CD14-positive monocyte (primary cell): ENCODE measurements around the gene LRRFIP1. TPM values are rescaled to one million over a fixed set of nuclear protein-coding genes. Genes with fewer than 3 reads are reported as not detected.
A peak's percentile ranks its signal among the peaks of the same experiment; 100 is the strongest.
"Not testable (repeated sequence)": the region's sequence is repeated elsewhere in the genome, so short reads cannot be mapped to it uniquely, and the experiment has no call there.

Experiments used
- DNase-seq, 3 donors: peaks; one replicate each; pipeline ENCODE4 v3.0.0-alpha.2; 2011 to 2022
- H2AFZ ChIP-seq: 2 replicates; pipeline ENCODE4 v1.6.0; 2012; ENCODE audit warnings: mild to moderate bottlenecking, low read depth, low read length, inconsistent platforms; ENCODE audit not compliant: insufficient read depth, poor library complexity, severe bottlenecking
- H3K27ac ChIP-seq, 2 donors: 1 replicate in 1 of 2; 2 replicates in 1 of 2; pipeline ENCODE4 v1.5.1; 2012 to 2013; ENCODE audit warnings: low read length in 2 of 2, control low read depth in 1 of 2, inconsistent platforms in 1 of 2, low read depth in 1 of 2, mild to moderate bottlenecking in 1 of 2
- H3K27me3 ChIP-seq, 2 donors: one replicate each; pipeline versions ENCODE4 v1.6.0 to v1.6.1; 2011 to 2013; ENCODE audit warnings: low read length in 2 of 2; ENCODE audit not compliant: control insufficient read depth in 2 of 2, insufficient read depth in 2 of 2
- H3K36me3 ChIP-seq, 2 donors: replicated peaks in 1 of 2; 1 replicate in 1 of 2; 2 replicates in 1 of 2; pipeline versions ENCODE4 v1.5.1 to v1.6.1; 2012 to 2013; ENCODE audit warnings: low read length in 2 of 2, control low read depth in 1 of 2, inconsistent platforms in 1 of 2, mild to moderate bottlenecking in 1 of 2; ENCODE audit not compliant: insufficient read depth in 2 of 2, control insufficient read depth in 1 of 2
- H3K4me1 ChIP-seq, 2 donors: 1 replicate in 1 of 2; 2 replicates in 1 of 2; pipeline versions ENCODE4 v1.5.1 to v1.6.1; 2012 to 2013; ENCODE audit warnings: low read length in 2 of 2, control low read depth in 1 of 2, inconsistent platforms in 1 of 2, mild to moderate bottlenecking in 1 of 2, moderate library complexity in 1 of 2; ENCODE audit not compliant: insufficient read depth in 2 of 2, control insufficient read depth in 1 of 2
- H3K4me2 ChIP-seq: replicated peaks from 2 replicates; pipeline ENCODE3; 2012; ENCODE audit warnings: low read length, moderate library complexity, mild to moderate bottlenecking; ENCODE audit not compliant: poor library complexity, severe bottlenecking; ENCODE audit errors: extremely low read depth
- H3K4me3 ChIP-seq, 3 experiments: fragments of 200-600 bp in 1 of 3; sonication (generic) in 1 of 3; replicated peaks in 1 of 3; 1 replicate in 2 of 3; 2 replicates in 1 of 3; pipeline ENCODE4 v1.5.1; 2011 to 2013; ENCODE audit warnings: low read length in 3 of 3, mild to moderate bottlenecking in 3 of 3, control low read depth in 2 of 3, low read depth in 2 of 3, inconsistent platforms in 1 of 3, moderate library complexity in 1 of 3
- H3K79me2 ChIP-seq: 2 replicates; pipeline ENCODE4 v1.6.0; 2012; ENCODE audit warnings: mild to moderate bottlenecking, control low read depth, inconsistent platforms, low read length, moderate library complexity; ENCODE audit not compliant: insufficient read depth
- H3K9ac ChIP-seq: 2 replicates; pipeline ENCODE4 v1.6.0; 2017; ENCODE audit warnings: low read length, mild to moderate bottlenecking; ENCODE audit not compliant: insufficient read depth, poor library complexity, severe bottlenecking
- H3K9me3 ChIP-seq, 2 donors: replicated peaks in 1 of 2; 1 replicate in 1 of 2; 2 replicates in 1 of 2; pipeline versions ENCODE4 v1.5.1 to v1.6.1; 2012 to 2013; ENCODE audit warnings: low read length in 2 of 2, control low read depth in 1 of 2; ENCODE audit not compliant: control insufficient read depth in 1 of 2, insufficient read depth in 1 of 2
- H4K20me1 ChIP-seq: 2 replicates; pipeline ENCODE4 v1.6.0; 2012; ENCODE audit warnings: mild to moderate bottlenecking, low read length, control low read depth, moderate library complexity; ENCODE audit not compliant: insufficient read depth
- H3K27ac Mint-ChIP-seq, 7 donors: one replicate each; pipeline ENCODE4 v1.8.0; 2020; ENCODE audit warnings: mild to moderate bottlenecking in 7 of 7, mixed read lengths in 7 of 7, moderate library complexity in 6 of 7, inconsistent platforms in 2 of 7
- H3K27me3 Mint-ChIP-seq, 3 donors: one replicate each; pipeline ENCODE4 v1.8.0; 2021 to 2022; ENCODE audit warnings: low read depth in 3 of 3, mild to moderate bottlenecking in 3 of 3, mixed read lengths in 3 of 3, moderate library complexity in 3 of 3, inconsistent platforms in 1 of 3
- H3K36me3 Mint-ChIP-seq, 2 donors: one replicate each; pipeline ENCODE4 v1.8.0; 2020; ENCODE audit warnings: mixed read lengths in 2 of 2, inconsistent platforms in 1 of 2, mild to moderate bottlenecking in 1 of 2
- H3K4me1 Mint-ChIP-seq: one replicate; pipeline ENCODE4 v1.8.0; 2020; ENCODE audit warnings: mild to moderate bottlenecking, mixed read lengths
- H3K4me3 Mint-ChIP-seq, 2 donors: one replicate each; pipeline ENCODE4 v1.8.0; 2020; ENCODE audit warnings: mild to moderate bottlenecking in 2 of 2, mixed read lengths in 2 of 2, moderate library complexity in 1 of 2
- H3K9me3 Mint-ChIP-seq, 7 donors: one replicate each; pipeline ENCODE4 v1.8.0; 2020 to 2022; ENCODE audit warnings: mixed read lengths in 7 of 7, mild to moderate bottlenecking in 6 of 7, moderate library complexity in 6 of 7, inconsistent platforms in 2 of 7
- WGBS: methylation state at CpG from one replicate; pipeline ENCODE4 v1.1.5; 2013; ENCODE audit warnings: missing lambda C conversion rate; ENCODE audit not compliant: insufficient coverage; 5-methylcytosine and 5-hydroxymethylcytosine counted together
- intact Hi-C, 2 donors: fragments of 100-400 bp; cut with micrococcal nuclease; formaldehyde crosslinking; loops; one replicate each; pipeline versions ENCODE4 v1.15.0 to v1.15.1; 2023
- polyA plus RNA-seq, 3 donors: library from polyadenylated mRNA; depleted of rRNA in 1 of 3; unstranded in 2 of 3; stranded (reverse) in 1 of 3; fragments of 300-500 nt in 2 of 3; fragments of >200 nt in 1 of 3; fragmentation: Illumina TruSeq in 2 of 3; gene quantifications; 1 replicate in 2 of 3; 2 replicates in 1 of 3; pipeline ENCODE4 v1.2.3, GENCODE V29; 2012 to 2021
- TF ChIP-seq, protein P1 (sequence below): fragments of 200-600 bp; IDR thresholded peaks from one replicate; pipeline ENCODE4 v1.8.0; 2022; ENCODE audit warnings: antibody characterized with exemption, mild to moderate bottlenecking

LRRFIP1 gene
- polyA plus RNA-seq, 3 donors = 67.3 to 148 (median 98.3) TPM

- intact Hi-C loops = loop anchor here (5.0 to 10.0 kb wide), 2 partner anchors 33 to 61 kb away; no protein-coding TSS in a partner anchor
- Mint-ChIP-seq H3K4me3 (no peak overlapping the region), H3K4me1 (peaks cover 25% of the 10 kb centered on the region), H3K9me3 (no peaks in the 10 kb centered on the region), H3K27ac (no peak overlapping the region), H3K36me3 (peaks cover 0 to 4% of the 10 kb centered on the region in 2 donors), H3K27me3 (peaks cover 2 to 9% (median 6%) of the 10 kb centered on the region in 3 donors)
- WGBS = 87% methylated on average over 7 of the region's 7 CpGs
- H3K9me3 ChIP-seq = no peaks in the 10 kb centered on the region
- no peak overlapping the region for H3K27ac ChIP-seq
- TF ChIP-seq, protein P1, sequence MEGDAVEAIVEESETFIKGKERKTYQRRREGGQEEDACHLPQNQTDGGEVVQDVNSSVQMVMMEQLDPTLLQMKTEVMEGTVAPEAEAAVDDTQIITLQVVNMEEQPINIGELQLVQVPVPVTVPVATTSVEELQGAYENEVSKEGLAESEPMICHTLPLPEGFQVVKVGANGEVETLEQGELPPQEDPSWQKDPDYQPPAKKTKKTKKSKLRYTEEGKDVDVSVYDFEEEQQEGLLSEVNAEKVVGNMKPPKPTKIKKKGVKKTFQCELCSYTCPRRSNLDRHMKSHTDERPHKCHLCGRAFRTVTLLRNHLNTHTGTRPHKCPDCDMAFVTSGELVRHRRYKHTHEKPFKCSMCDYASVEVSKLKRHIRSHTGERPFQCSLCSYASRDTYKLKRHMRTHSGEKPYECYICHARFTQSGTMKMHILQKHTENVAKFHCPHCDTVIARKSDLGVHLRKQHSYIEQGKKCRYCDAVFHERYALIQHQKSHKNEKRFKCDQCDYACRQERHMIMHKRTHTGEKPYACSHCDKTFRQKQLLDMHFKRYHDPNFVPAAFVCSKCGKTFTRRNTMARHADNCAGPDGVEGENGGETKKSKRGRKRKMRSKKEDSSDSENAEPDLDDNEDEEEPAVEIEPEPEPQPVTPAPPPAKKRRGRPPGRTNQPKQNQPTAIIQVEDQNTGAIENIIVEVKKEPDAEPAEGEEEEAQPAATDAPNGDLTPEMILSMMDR = no peak
- peaks cover 21 to 28% of the 10 kb centered on the region in 2 donors for H3K4me1 ChIP-seq
- no peaks in the 10 kb centered on the region for H3K79me2 ChIP-seq
- H3K4me2 ChIP-seq = no peak overlapping the region
- H3K4me3 ChIP-seq = no peak overlapping the region
- H3K9ac ChIP-seq = no peak overlapping the region
- no peaks in the 10 kb centered on the region for H3K27me3 ChIP-seq
- no peak for DNase-seq
- no peak overlapping the region for H2AFZ ChIP-seq
- H4K20me1 ChIP-seq = no peaks in the 10 kb centered on the region
- no peaks in the 10 kb centered on the region for H3K36me3 ChIP-seq
Observed at GRCh38 chr2:237665713-237666143, 38.3 kb downstream of the LRRFIP1 start.

- TF ChIP-seq, protein P1 = no peak
- H3K4me3 ChIP-seq = no peak overlapping the region
- intact Hi-C loops = loop anchor here (5.0 to 10.0 kb wide), 2 partner anchors 34 to 62 kb away; no protein-coding TSS in a partner anchor
- H3K4me2 ChIP-seq = no peak overlapping the region
- no peaks in the 10 kb centered on the region for H3K36me3 ChIP-seq
- no peaks in the 10 kb centered on the region for H3K27me3 ChIP-seq
- WGBS = 91% methylated on average over 5 of the region's 7 CpGs
- peaks cover 2 to 9% (median 6%) of the 10 kb centered on the region in 3 donors for H3K27me3 Mint-ChIP-seq
- H3K4me3 Mint-ChIP-seq = peak overlapping the region in 1 of 2 donors; percentile 22
- no peaks in the 10 kb centered on the region for H3K79me2 ChIP-seq
- peaks cover 0 to 4% of the 10 kb centered on the region in 2 donors for H3K36me3 Mint-ChIP-seq
- H3K4me1 ChIP-seq = peaks cover 25 to 30% of the 10 kb centered on the region in 2 donors
- H2AFZ ChIP-seq = no peak overlapping the region
- H3K27ac Mint-ChIP-seq = peak overlapping the region in 1 of 7 donors; percentile 38
- no peak overlapping the region for H3K9ac ChIP-seq
- peaks cover 31% of the 10 kb centered on the region for H3K4me1 Mint-ChIP-seq
- H3K9me3 ChIP-seq = no peaks in the 10 kb centered on the region
- H3K27ac ChIP-seq = no peak overlapping the region
- no peaks in the 10 kb centered on the region for H3K9me3 Mint-ChIP-seq
- no peak for DNase-seq
- no peaks in the 10 kb centered on the region for H4K20me1 ChIP-seq
Observed at GRCh38 chr2:237666606-237667005, 39.2 kb downstream of the LRRFIP1 start.

GRCh38 chr2:237667050-237667576 lies 39.7 kb downstream of the LRRFIP1 start:
- peaks cover 25 to 29% of the 10 kb centered on the region in 2 donors for H3K4me1 ChIP-seq
- H2AFZ ChIP-seq, DNase-seq, H3K9ac ChIP-seq, H3K27me3 Mint-ChIP-seq, H3K9me3 ChIP-seq, H3K79me2 ChIP-seq, H3K36me3 Mint-ChIP-seq, H3K9me3 Mint-ChIP-seq, H3K4me2 ChIP-seq, H3K27ac ChIP-seq, H4K20me1 ChIP-seq, H3K36me3 ChIP-seq, H3K4me3 ChIP-seq, H3K27me3 ChIP-seq: not testable (repeated sequence)
- Mint-ChIP-seq H3K27ac (peak overlapping the region in 1 of 7 donors; percentile 59), H3K4me3 (peak overlapping the region in 1 of 2 donors; percentile 22), H3K4me1 (peaks cover 30% of the 10 kb centered on the region)
- WGBS = no CpG with 5 or more reads among the region's 6 CpGs
- intact Hi-C loops = loop anchor here (5.0 to 10.0 kb wide), 2 partner anchors 35 to 62 kb away; no protein-coding TSS in a partner anchor
